GM19372 (cell line): ENCODE results near the gene ITLN2.
"Not testable (repeated sequence)": the region's sequence is repeated elsewhere in the genome, so short reads cannot be mapped to it uniquely, and the experiment has no call there.

Experiments used
- ATAC-seq: cut with Tn5 transposase; IDR thresholded peaks from one replicate; pipeline ENCODE4 v1.9.1; 2021; ENCODE audit warnings: mild to moderate bottlenecking, low read depth, moderate library complexity; ENCODE audit not compliant: unreplicated experiment

The ITLN2 gene

DNA sequence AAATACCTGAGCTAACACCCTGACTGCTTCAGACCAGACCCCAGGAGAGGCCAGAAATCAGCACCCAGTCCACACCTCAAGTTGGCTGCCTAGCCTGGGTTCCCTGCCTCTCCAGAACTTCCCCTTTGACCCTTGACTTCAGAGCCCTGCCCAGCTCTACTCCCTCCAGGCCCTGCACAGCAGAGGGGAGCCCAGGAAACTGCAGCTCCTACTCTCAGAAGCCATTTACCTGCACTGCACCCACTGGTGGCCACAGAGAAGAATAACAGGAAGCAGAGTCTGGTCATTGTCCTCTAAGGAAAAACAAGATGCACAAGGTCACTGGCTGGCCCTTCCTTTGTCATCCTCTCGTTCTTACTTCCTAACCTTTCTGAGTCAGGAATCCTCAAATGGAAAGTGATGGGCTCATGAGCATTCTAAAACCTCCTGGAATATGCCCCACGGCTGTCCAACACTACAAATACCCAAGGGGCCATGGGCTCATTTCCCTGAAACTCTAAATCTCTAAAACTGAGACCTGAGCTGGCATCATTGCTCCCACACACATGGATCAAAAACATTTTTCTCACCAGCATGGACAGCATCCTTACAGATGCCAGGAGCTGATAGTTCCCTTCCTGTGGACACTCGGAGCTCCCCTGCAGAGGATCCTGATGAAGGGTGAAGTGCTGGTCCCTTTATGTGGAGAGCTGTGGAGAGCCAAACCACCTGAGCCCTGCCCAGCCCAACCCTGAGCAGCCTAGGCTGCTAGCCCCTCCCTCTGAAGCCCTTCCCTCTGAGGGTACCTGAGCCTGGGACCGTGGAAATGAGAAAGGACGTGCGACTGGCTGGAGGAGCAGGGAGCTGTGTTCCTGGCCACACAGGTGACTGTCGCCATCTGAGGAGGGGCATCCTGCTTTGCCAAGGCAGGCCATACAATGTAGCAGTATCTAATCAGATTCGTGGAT lies at the start of gene ITLN2:
Gene ITLN2 (minus strand): TSS at position 652 of the 947 bp plus-strand sequence. CDS start 68 bp downstream, at position 584.
- no peak for ATAC-seq

DNA sequence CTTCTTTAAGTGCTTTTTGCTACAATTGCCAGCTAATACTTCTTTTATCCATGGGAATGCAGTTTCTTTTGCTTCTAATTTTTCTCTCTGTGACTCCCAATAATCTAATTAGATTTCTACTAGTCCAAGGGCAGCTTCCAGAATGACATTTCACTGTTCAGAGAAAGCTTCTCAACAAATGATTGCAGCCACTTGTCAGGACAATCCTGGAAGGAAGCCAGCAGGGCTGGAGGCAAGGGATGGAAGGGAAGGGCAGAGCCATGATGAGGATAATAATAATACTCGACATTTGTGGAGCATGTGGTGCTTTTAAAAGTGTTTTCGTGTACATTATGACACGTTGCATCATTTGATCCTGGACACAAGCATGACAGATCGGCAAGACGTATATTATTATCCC lies 46.9 kb upstream of the ITLN2 start:
- ATAC-seq = no peak

DNA sequence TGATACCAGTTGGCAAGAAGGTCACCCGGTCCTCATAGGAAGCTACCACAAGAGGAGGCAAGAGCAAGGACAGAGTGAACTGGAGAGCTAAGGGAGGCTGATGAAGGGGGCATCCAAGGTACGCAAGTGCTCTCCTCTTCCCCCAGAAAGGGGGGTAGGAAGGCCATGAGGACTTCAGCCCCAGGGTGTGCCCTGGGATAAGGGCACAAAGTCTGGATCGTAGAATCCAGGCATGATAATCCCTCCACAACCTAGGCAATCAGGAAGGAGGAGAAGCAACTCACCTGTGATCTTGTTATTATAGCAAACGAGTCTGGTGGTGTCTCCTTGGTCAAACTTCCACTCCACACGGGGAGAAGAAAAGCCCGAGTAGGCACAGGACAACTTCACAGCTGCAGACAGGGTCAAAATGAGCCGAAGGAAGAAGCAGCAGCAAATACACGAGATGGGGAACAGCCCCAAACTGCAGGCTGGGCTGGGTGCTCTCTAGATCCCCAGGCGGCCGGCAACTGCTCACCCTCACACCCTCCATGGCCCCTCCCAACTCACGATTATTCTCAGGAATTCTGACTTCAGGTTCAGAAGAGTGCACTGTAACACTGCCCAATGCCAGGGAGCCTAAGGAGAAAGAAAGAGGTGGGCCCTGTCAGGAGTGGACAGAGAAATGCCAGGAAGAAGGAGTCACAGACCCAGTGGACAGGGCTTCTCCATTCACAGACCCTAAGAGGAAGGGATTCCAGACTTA lies 46.3 kb upstream of the ITLN2 start:
- no peak for ATAC-seq

DNA sequence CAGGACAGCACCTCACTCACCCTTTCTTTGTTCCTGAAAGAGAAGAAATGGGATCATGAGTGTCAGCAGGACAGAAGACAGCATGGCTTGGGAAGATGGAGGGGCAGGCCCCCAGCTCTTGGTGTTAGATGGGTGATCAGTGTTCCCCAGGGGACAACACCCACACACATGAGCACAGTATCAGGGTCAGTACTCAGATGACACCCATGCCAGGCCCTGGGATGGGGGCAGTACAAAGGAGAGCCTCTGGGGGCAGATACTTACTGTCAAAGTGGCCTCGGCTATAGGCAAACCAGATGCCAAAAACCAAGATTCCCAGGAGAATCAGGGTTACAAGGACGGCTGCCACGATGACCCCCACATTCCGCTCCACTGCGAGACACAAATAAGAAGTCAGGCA lies 44.8 kb upstream of the ITLN2 start:
- ATAC-seq = no peak

DNA sequence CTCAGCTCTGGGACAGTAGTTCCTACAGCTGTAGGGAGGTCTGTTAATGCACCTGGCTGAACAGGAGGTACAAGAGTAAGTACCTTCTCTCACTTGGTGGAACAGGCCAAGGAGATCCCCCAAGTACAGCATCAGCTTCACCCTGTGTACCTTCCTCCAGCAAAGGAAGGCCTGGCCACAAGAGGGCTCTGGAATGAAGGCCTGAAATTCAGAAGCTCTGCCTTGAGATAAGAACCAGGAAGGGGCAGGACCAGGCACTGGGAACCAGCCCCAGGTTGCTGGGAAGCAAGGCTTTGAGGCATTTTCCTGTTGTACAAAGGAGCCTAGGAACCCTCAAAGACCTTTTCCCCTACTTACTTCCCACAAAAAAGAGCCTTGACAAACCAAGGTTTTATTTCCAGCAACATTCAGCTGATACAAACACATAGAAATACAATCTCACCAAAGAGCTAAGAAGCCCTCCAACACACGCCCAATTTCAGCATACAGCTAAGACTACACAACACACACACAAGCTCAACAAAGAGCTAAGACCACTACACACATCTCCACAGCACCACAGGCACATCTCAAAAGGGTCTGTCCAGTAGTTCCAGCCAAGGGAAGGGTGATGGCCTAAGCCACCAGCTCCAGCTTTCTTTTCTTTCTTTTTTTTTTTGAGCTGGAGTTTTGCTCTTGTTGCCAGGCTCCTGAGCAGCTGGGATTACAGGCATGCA lies 42.9 kb upstream of the ITLN2 start:
- ATAC-seq = no peak

DNA sequence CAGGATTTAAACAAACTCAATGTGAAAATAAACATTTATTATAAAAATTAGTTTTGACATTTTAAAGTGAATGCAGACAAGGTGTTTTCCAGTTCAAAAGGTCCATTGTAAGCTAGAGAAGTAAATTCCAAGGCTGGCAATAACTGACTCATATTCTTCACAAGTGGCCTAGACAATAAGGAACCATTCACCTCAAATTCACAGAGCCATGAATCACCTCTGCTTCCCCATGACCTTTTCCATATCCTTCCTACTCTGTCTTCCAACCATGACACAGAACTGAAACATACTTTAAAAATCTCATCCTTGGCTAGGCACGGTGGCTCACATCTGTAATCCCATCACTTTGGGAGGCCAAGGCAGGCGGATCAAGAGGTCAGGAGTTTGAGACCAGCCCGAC lies 41.6 kb upstream of the ITLN2 start:
- no peak for ATAC-seq

DNA sequence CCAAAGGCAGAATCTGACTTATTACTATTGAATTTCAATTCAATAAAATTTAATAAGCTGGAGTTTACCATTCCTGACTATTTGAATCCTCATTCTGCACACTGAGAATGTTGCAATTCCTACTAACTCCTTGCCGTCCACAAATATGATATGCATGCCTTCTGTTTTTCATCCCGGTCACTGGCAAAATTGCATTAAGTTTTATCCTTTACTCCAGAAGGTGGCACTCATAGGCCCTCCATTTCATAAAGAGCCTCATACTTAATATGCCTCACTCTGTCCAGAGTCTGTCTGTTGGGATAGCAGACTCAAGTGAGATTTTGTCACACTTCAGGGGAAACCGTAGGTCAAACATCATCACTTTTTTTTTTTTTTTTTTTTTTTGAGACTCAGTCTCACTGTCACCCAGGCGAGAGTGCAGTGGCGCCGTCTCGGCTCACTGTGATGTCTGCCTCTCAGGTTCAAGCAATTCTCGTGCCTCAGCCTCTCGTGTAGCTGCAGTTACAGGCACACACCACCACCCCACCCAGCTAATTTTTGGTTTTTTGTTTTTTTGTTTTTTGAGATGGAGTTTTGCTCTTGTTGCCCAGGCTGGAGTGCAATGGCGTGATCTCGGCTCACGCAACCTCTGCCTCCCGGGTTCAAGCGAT lies 39.1 kb upstream of the ITLN2 start:
- no peak for ATAC-seq

DNA sequence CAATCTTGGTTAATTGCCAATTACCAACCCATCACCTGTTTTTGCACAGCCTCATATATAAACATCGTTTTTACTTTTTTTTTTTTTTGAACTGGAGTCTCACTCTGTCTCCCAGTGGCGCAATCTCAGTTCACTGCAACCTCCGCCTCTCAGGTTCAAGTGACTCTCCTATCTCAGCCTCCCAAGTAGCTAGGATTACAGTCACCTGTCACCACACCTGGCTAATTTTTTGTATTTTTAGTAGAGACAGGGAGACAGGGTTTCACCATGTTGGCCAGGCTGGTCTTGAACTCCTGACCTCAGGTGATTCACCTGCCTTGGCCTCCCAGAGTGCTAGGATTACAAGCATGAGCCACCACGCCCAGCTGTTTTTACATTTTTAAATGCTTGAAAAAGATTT lies 37.4 kb upstream of the ITLN2 start:
- ATAC-seq = not testable (repeated sequence)

DNA sequence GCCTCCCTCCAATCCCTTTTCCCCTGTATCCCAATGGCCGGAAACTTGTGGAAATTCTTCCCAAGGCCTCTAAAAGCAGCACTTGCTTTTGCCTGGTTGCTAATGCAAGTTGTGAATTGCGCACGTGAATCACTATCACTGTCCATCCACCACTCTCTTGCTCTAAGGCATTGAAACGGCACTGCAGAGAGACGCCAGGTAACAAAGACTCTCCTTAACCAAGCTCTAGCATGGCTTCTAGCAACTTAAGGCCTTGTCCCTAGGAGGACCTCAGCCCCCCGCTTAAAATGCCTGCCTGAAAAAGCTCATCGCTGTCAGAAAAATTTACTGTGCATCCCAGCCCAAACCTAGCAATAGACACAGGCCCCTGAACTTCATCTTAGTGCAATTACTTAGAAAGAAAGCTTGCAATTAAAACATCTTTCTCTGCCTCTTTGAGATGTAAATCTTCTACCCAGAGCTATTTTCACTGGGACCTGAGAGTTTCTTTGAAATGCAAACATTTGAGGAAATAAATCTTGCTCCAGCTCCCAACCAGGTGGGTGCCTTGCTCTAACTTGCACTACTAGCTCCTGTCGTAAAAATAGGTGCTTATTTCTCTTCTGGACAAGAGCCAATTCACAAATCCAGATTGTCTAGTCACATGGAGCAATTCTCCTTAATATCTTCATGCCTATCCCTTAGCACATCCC lies 32.9 kb upstream of the ITLN2 start:
- no peak for ATAC-seq

DNA sequence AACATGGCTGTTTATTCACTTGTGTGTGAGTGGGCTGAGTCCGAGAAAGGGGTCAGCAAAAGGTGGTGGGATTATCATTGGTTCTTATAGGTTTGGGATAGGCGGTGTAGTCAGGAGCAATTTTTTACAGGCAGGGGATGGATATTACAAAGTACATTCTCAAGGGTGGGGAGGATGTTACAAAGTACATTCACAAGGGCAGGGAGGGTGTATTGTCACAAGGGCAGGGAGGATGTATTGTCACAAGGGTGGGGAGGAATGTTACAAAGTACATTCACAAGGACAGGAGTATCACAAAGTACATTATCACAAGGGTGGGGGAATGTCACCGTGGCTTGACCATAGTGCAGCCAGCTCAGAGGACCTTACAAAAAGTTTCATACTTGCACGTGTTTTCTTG lies 31.1 kb upstream of the ITLN2 start:
- no peak for ATAC-seq

DNA sequence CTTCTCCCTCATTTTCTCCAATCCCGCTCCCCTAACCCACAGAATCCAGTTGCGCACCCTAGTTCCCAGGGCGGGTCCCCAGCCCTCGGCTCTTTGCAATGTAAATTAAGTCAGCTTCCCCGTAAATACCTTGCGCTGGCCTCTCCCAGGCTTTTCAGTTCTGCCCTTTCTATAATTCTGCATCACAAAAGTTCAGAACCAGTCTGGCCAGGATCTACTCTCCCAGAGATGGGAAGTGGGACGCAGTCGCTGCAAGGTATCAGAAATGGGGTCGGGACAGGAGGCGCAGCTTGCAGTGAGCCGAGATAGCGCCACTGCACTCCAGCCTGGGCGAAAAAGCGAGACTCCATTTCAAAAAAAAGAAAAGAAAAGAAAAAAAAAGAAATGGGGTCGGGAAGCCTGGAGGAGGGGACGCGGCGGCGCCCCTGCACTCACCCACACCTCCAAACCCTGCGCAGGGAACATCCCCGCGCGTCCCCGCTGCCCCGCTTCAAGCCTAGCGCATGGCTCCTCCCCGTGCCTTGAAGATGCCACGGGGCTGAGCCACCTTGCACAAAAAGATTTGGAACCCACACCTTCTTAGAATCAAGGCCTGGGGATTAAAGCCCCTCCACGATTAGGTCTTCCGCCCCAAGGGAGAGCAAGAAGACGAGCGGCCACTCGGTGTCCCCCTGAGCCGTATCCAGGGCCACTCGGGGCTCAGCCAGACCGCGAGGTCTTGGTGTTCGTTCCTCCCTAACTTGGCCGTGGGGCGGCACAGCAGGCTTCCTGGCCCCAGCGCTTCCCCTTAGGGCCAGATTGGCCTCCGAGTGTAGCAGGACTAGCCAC lies 27.2 kb upstream of the ITLN2 start:
- ATAC-seq = no peak

DNA sequence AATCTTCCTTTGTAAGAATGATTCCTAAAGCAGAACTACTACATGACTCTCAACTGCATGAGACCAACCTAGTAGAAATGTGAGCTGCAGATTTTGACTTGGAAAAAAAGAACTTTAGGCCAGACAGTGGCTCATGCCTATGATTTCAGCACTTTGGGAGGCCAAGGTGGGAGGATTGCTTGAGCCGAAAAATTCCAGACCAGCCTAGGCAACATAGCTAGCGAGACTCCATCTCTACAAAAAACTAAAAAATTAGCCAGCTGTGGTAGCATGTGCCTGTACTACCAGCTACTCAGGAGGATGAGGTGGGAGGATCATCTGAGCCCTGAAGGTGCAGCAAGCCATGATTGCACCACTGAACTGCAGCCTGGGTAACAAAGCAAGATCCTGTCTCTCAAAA lies 24.7 kb upstream of the ITLN2 start:
- no peak for ATAC-seq

DNA sequence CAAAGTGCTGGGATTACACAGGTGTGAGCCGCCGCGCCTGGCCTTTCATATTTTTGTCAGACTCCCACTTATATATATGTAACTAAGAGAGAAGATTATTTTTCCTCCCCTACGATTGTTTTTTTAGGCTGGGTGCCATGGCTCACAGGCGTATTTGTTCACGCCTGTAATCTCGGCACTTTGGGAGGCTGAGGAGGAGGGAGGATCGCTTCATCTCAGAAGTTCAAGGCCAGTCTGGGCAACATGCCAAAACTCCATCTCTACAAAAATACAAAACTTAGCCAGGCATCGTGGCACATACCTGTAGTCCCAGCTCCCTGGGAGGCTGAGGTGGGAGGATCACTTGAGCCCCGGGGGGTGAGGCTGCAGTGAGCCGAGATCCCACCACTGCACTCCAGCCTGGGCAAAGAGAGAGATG lies 23.9 kb upstream of the ITLN2 start:
- no peak for ATAC-seq

DNA sequence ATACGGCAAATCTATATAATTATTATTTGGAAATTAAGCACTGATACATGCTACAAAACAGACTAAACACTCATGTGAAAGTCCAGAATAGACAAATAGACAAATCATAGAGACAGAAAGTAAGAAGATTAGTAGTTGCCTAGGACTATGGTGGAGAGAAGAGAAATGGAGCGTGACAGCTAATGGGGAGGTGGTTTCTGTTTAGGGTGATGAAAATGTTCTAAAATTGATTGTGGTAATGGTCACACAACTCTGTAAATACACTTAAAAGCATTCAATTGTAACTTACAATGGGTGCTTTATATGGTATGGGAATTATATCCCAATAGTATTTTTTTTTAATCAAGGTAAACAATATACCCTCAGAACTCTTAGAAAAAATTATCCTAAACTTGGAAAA lies 20.4 kb upstream of the ITLN2 start:
- no peak for ATAC-seq

DNA sequence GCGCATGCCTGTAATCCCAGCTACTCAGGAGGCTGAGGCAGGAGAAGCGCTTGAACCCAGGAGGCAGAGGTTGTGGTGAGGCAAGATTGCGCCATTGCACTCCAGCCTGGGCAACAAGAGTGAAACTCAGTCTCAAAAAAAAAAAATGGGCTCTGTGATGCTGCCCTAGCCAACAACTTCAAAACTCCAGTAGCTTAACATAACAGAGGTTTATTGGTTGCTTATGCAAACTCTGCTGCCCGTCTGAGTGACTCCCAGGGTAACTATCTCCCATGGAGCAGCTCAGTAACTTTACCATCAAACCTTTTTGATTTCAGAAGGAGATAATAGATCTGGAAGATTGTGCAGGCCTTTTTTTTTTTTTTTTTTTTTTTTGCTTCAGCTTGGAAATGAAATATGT lies 18.9 kb upstream of the ITLN2 start:
- ATAC-seq = no peak

DNA sequence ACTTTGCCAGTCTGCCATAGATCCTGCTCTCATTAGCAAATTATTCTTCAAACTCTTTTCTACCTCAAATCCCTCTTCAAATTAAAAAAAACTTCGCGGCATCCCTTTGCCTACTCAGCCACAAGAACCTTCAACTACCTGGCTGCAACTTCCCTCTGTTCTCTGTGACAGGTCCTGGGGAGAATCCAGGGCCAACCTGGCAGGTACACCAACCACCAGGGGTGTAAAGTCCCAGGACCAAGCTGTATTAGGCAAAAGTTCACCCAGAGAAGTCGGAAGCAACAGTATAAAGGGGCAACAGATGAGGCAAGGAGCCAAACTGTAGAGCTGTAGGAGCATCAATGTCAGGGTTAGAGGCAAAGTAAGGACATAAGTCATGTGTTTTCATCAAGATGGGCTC lies 18.3 kb upstream of the ITLN2 start:
- no peak for ATAC-seq

DNA sequence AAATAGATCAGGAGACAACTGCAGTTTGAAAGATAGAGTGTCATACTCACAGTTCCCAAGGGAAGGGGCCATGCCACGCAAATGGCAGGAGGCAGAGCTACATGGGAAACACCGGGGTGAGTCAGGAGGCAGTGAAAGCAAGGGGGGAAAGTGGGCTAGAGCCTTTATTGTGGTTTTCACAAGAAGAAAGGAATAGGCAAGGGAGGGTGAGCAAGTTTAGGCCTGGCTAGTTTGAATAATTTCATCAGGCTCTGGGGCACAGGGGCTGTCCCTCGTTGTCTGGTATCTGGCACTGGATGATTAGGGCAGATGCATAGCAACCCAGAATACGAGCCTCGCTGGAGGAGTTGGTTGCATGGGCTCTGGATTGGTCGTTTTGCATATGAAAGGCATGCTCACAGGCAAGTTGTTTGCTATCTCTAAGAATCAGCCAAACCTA lies 17.0 kb upstream of the ITLN2 start:
- no peak for ATAC-seq

DNA sequence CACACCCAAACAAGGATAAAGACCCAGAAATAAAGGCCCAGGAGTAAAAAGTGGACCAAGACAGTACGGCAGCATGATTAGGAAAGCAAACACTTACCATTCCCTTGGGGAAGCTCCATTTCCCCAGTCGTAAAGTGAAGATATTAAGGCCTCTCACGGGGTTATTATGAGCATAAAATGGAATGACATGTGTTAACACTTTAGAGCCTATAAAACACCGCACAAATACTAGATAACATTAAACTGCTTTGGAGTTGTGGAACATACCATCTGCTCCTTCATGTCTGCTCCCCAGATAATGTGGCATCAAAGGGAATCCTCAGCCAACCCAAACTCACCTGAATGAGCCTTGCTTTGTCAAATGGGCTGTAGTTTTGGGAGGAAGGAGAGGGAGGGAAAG lies 8.9 kb upstream of the ITLN2 start:
- no peak for ATAC-seq

DNA sequence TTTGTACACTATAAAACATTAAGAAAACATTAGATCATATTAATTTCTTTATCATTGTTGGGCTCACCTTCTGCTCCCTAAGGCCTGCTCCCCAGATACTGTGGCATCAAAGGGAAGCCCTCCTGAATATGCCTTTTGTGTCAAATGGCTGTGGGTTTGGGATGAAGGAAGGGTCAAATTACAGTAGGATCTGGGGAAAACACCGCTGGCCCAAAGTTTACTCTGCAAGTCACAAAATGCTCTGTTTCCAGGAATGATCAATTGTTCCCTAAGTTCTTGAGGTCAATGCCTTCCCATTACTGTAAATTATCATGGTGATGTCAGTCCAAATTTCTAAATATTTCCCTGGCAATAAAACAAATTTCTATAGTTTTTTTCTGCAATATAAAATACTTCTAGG lies 6.8 kb upstream of the ITLN2 start:
- no peak for ATAC-seq
